Memory B cell (primary cell): ENCODE measurements around the gene DIS3L2.
"Not testable (repeated sequence)": the region's sequence is repeated elsewhere in the genome, so short reads cannot be mapped to it uniquely, and the experiment has no call there.

Source experiments
- ATAC-seq: fragments of 150-1000 bp; cut with Tn5 transposase; 2 replicates; pipeline ENCODE4 v1.10.0; 2021; ENCODE audit warnings: low read depth, mild to moderate bottlenecking, moderate library complexity
- DNase-seq, 2 donors: peaks; one replicate each; pipeline ENCODE4 v3.0.0; 2022; ENCODE audit warnings: low spot score in 2 of 2
- H3K27ac Mint-ChIP-seq: one replicate; pipeline ENCODE4 v1.8.0; 2022; ENCODE audit warnings: mild to moderate bottlenecking, moderate library complexity, mixed read lengths
- H3K27me3 Mint-ChIP-seq: one replicate; pipeline ENCODE4 v1.8.0; 2022; ENCODE audit warnings: mixed read lengths
- H3K36me3 Mint-ChIP-seq: one replicate; pipeline ENCODE4 v1.8.0; 2022; ENCODE audit warnings: mild to moderate bottlenecking, mixed read lengths
- H3K4me1 Mint-ChIP-seq: one replicate; pipeline ENCODE4 v1.8.0; 2022; ENCODE audit warnings: mixed read lengths
- H3K4me3 Mint-ChIP-seq: one replicate; pipeline ENCODE4 v1.8.0; 2022; ENCODE audit warnings: mild to moderate bottlenecking, moderate library complexity, mixed read lengths
- H3K9me3 Mint-ChIP-seq: one replicate; pipeline ENCODE4 v1.8.0; 2022; ENCODE audit warnings: mixed read lengths

The DIS3L2 gene

DNA sequence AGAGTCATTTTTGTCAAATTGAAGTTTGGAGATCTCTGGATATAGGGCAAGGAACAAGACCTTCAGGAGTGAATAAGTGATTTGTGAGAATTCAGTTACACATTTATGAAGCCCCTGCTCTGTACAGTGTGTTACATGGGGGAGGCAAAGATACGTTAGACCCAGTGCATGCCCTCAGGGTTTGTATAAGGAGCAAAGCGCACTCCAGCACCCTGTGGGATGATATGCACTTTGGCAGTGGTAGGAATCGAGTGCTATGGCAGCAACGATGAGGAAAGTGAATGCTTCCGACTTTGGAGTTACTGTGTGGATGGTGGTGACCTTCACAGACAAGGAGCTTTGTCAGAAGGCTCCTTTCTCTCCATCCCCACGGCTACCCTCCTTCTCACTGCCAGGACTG is 342.7 kb downstream of the DIS3L2 start:
- Mint-ChIP-seq H3K36me3 (peaks cover 60% of the 10 kb centered on the region), H3K4me3 (no peak overlapping the region), H3K4me1 (no peaks in the 10 kb centered on the region), H3K9me3 (no peaks in the 10 kb centered on the region), H3K27ac (no peak overlapping the region), H3K27me3 (no peaks in the 10 kb centered on the region)
- no peak for ATAC-seq
- DNase-seq, result no peak

DNA sequence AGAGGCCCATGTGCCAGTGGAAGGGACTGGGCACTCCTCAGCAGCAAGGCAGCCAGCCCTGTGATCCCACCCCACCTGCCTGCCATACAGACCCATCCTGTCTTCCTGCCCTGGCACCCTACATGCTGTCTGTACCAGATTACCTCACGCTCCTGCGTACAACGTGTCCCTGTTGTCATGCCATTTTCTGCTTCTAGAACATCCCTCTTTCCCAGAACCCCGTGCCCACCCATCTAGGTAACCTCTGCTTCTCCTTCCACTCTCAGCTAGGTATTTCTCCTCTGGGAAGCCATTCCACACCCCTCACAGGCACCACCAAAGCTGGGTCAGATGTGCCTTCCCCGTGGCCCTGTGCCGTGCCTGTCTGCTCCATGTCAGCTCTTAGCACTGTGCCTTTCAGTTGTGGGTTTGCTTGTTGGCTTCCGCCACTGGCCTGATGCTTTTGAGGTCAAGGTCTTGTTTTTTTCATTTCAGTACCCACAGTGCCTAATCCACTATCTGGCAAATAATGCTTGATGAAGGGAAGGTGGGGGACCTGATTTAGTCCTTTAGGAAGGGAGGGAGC is 345.3 kb downstream of the DIS3L2 start:
- Mint-ChIP-seq H3K4me3 (no peak overlapping the region), H3K4me1 (no peaks in the 10 kb centered on the region), H3K9me3 (peaks cover 3% of the 10 kb centered on the region), H3K27me3 (no peaks in the 10 kb centered on the region), H3K36me3 (peaks cover 57% of the 10 kb centered on the region), H3K27ac (no peak overlapping the region)
- DNase-seq (no peak), ATAC-seq (no peak)

DNA sequence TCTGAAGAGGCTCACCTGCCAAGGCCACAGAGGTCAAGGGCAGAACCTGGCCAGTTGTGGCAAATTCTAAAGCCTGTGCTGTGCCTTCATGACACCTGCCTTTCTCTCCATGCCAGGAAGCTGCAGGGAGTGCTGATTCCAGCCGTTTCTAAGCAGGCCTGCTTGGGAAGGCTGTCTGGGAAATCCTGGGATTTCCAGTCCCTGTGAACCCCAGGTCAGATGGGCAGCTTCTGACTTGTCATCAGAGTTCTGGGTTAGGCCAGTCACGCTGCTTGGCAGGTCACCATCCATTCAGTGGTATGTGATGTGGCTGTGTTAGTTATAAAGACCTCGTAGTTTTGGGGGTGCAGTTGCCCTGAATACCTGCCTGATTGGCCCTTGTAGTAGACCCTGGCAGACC is 346.3 kb downstream of the DIS3L2 start:
- Mint-ChIP-seq H3K27me3 (no peaks in the 10 kb centered on the region), H3K4me1 (no peaks in the 10 kb centered on the region), H3K9me3 (peaks cover 5% of the 10 kb centered on the region), H3K4me3 (no peak overlapping the region), H3K27ac (no peak overlapping the region), H3K36me3 (peaks cover 64% of the 10 kb centered on the region)
- DNase-seq (no peak), ATAC-seq (no peak)

DNA sequence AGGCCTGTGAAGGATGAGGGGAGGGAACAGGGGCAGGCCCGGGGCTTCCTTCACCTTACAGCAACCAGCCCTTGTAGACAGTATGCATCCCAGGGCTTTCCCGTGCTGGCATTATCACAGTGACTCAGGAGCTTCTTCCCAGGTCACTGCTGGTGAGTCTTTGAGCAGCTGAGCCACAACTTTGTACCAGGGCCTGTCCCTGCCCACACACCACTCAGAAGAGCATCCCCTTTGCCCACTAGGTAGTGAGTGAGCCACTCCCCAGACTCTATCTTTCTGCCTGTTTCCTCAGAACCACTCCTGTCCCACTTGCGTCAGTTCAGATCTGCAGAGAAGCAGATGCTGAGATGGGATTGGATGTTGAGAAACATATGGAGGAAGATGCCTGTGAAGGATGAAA is 347.5 kb downstream of the DIS3L2 start:
- Mint-ChIP-seq H3K4me1 (no peaks in the 10 kb centered on the region), H3K36me3 (peaks cover 63% of the 10 kb centered on the region), H3K27ac (no peak overlapping the region), H3K27me3 (no peaks in the 10 kb centered on the region), H3K4me3 (no peak overlapping the region), H3K9me3 (peaks cover 7% of the 10 kb centered on the region)
- DNase-seq, result no peak
- ATAC-seq, result no peak

DNA sequence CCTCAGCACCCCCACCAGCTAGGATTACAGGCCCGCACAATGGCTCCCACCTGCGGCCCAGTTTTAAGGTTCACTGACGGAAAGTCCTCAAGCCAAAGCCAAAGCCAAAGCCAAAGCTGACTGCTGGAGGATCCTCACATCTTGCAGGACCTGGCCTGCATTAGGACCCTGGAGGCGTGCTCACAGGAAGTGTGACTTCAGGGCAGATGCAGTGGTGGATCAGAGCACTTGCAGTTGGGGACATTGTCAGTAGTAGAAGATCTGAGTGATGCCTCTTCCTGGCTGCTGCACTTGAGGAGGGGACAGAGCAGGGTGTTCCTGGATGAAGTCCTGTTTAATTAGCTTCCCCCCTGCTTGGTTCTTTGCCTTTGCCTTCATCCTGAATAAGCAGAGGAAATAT is 348.1 kb downstream of the DIS3L2 start:
- DNase-seq (no peak), ATAC-seq (no peak)
- Mint-ChIP-seq H3K27me3 (no peaks in the 10 kb centered on the region), H3K36me3 (peaks cover 59% of the 10 kb centered on the region), H3K4me1 (peaks cover 4% of the 10 kb centered on the region), H3K4me3 (no peak overlapping the region), H3K27ac (no peak overlapping the region), H3K9me3 (peaks cover 7% of the 10 kb centered on the region)

DNA sequence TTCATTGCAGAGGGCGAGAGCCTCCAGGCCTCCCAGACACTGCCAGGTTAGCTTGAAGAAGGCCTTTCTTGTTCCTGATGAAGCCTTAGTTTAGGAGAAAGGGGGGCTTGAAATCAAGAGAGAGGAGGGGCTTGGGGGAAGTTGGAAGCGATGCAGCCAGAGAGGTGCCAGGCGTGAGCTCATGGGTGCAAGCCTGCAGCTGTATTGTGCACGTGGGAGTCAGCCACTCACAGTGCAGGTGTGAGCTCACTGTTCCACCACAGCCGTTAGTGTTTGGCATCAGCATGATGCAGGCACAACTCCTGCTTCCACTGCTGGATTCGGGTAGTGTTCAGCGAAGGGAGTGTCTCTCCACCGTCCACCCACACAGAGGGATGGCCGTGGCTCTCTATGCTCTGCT is 348.6 kb downstream of the DIS3L2 start:
- Mint-ChIP-seq H3K9me3 (peaks cover 7% of the 10 kb centered on the region), H3K36me3 (peaks cover 59% of the 10 kb centered on the region), H3K4me3 (no peak overlapping the region), H3K27ac (no peak overlapping the region), H3K4me1 (peaks cover 9% of the 10 kb centered on the region), H3K27me3 (no peaks in the 10 kb centered on the region)
- no peak for ATAC-seq
- no peak for DNase-seq

DNA sequence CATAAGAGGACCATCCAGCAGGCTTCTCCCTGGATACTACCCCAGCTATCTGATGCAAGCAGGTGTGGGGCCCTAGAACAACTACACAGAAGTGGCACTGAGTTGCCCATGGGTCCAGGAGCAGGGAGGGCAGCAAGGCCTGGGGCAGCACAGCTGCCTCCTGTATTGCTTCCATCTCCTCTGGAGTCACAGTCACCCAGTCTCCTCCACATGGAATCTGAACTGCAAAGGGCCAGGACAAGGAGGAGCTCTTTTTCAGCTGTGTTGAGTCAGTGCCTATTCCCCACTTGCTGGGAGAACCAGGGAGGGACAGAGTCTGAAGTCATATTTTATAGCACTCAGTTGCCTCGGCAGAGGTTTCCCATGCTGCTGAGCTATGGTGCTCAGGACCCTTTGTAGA is 349.2 kb downstream of the DIS3L2 start:
- Mint-ChIP-seq H3K4me1 (peaks cover 14% of the 10 kb centered on the region), H3K36me3 (peaks cover 56% of the 10 kb centered on the region), H3K27me3 (no peaks in the 10 kb centered on the region), H3K27ac (no peak overlapping the region), H3K4me3 (no peak overlapping the region), H3K9me3 (peaks cover 7% of the 10 kb centered on the region)
- no peak for ATAC-seq
- no peak for DNase-seq

DNA sequence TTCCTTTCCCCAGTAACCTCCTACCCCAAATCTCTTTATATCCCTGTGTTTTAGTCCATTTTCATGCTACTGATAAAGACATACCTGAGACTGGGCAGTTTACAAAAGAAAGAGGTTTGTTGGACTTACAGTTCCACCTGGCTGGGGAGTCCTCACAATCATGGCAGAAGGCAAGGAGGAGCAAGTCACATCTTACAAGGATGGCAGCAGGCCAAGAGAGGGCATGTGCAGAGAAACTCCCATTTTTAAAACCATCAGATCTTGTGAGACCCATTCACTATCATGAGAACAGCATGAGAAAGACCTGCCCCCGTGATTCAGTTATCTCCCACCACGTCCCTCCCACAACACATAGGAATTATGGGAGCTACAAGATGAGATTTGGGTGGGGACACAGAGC is 352.1 kb downstream of the DIS3L2 start:
- H3K4me3 Mint-ChIP-seq, H3K9me3 Mint-ChIP-seq, DNase-seq, ATAC-seq, H3K27me3 Mint-ChIP-seq, H3K27ac Mint-ChIP-seq: not testable (repeated sequence)
- peaks cover 21% of the 10 kb centered on the region for H3K4me1 Mint-ChIP-seq
- H3K36me3 Mint-ChIP-seq, result peaks cover 42% of the 10 kb centered on the region

DNA sequence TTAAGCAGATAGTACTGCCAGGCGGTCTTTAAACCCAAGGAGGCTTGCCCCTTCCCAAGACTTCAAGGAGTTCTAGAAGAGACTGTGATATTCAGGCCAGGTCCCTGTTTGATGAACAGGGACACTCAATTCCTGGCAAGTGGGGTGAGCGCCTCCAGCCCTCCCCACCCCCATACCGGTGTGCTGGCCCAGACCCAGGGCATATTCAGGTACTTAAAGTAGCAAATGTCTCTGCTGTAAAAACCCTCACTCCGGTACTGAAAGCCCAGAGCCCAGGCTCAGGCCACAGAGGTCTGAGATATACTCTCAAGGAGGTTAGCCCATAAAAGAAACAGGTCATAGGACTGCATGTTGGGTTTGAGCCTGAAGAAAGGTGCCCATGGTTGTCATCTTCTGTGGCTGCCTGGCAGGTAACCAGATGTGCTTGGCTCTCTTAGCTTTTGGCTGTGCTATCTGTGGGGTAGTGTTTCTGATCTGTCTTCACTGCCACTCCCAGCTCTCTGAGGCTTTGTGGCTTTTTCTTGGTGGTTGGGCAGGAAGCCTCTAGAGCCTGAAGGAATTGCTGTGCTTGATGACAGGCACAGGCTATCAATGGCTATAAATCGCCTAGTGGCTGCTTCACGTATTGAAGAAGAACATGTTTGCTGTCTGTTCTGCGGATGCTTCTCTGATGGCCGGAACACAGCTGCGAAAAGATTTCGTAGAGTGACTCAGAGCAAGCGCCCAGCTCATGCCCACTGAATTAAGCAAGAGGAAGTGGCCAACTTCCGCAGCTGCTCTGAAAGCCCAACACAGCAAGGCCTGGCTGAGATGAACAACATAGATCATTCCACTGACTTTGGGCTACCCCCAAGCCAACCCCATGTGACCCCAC is 353.8 kb downstream of the DIS3L2 start:
- DNase-seq (no peak), ATAC-seq (peak; percentile 82)
- H3K9me3 Mint-ChIP-seq, result peaks cover 7% of the 10 kb centered on the region
- peaks cover 21% of the 10 kb centered on the region for H3K4me1 Mint-ChIP-seq
- H3K36me3 Mint-ChIP-seq, result peaks cover 31% of the 10 kb centered on the region
- peak overlapping the region; percentile 52 for H3K27ac Mint-ChIP-seq
- H3K27me3 Mint-ChIP-seq, result no peaks in the 10 kb centered on the region
- peak overlapping the region; percentile 39 for H3K4me3 Mint-ChIP-seq

DNA sequence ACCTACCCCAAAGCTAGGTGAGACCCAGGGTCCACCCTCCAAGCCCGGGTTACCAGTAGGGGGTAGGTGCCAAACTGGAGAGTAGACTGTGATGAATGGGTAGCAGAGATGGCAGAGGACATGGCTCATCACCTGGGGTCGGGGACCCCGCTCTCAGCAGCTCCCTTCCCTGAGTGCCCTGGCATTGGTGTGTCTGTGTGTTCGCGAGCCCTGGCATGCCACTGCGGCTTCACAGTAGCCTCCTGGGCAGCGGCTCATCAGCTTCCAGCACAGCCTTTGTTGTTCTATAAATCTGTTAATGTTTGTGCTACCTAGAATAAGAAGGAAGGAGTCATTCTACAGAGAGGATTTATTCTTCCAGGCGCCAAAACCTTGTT is 354.4 kb downstream of the DIS3L2 start:
- peaks cover 7% of the 10 kb centered on the region for H3K9me3 Mint-ChIP-seq
- no peak for DNase-seq
- H3K4me3 Mint-ChIP-seq, result no peak overlapping the region
- ATAC-seq, result no peak
- H3K4me1 Mint-ChIP-seq, result peaks cover 21% of the 10 kb centered on the region
- H3K27me3 Mint-ChIP-seq, result no peaks in the 10 kb centered on the region
- H3K27ac Mint-ChIP-seq, result peak overlapping the region; percentile 52
- H3K36me3 Mint-ChIP-seq, result peaks cover 25% of the 10 kb centered on the region

DNA sequence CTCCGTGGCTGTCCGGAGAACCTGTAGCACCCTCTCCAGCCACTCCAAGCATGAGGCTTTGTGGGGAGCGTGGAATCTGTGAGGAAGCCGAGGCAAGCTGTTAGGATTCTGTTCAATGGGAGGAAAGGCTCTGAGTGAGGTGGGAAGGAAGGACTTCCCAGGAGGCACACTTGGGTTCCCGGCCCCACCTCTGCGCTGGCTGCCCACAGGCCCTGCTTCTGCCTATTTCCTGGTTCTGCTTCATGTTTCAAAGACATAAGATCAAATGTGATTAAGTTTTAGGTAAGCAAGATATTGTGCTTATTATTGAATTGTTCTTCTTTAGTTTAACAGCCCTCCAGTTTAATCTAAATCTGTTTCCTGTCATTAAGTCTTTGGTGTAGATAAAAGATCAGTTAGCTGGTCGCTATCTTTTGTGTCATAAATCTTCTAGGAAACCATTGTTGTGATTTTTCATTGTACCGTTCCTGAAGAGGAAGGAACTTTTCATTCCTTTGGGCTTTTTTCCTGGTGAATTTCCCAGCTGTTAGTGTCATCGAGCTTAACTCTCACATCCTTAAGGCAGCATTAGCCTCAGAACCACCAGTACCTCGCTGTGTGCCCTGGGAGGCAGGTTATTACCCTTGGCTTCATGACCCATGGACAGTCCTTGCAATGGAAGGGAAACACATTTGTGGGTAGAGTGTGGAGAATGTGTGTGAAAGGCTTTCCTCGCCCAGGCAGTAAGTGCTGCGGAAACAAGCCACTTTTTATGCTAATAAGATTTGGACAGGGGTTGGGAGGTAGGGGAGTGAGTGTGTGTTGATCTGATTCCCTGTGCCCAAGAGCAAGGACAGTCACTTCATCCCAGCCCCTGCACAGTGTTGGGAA is 355.2 kb downstream of the DIS3L2 start:
- no peak for ATAC-seq
- Mint-ChIP-seq H3K27ac (peak overlapping the region; percentile 52), H3K9me3 (peaks cover 5% of the 10 kb centered on the region), H3K36me3 (peaks cover 23% of the 10 kb centered on the region), H3K4me1 (peaks cover 21% of the 10 kb centered on the region), H3K27me3 (no peaks in the 10 kb centered on the region), H3K4me3 (no peak overlapping the region)
- DNase-seq, result no peak

DNA sequence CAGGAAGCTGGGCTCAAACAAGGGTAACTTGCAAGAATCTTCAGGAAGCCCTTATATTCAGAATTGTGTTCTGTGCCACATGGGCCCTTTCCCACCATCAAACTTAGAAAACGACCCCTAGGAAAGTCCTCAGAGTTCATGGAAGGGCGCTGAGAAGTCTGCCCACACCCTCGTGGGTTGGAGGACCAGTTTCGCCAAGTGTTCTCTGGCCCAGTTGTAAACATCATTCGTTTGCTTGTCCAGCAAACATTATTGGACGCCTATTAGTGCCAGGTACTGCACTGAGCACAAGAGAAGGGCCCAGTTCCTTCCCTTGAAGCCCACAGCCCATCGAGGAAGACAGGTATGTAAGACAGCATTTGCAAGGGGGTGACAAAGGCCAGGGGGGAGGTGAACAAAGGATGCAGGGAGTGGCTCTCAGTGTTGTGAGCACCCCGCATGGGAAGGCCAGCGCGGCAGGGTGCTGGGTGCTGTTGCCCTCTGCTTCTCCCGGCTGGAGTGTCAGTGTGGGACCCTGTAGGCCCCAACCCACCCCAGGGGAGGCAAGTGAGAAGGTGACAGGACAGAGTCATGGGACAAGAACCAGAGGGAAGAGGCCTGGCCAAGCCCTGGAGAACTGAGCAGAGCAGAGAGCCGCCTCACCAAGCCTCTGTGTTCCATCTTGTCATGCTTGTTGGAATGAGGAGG is 356.8 kb downstream of the DIS3L2 start:
- H3K27me3 Mint-ChIP-seq, result no peaks in the 10 kb centered on the region
- peaks cover 21% of the 10 kb centered on the region for H3K4me1 Mint-ChIP-seq
- H3K27ac Mint-ChIP-seq, result no peak overlapping the region
- H3K9me3 Mint-ChIP-seq, result no peaks in the 10 kb centered on the region
- H3K4me3 Mint-ChIP-seq, result no peak overlapping the region
- DNase-seq (no peak), ATAC-seq (no peak)
- H3K36me3 Mint-ChIP-seq, result peaks cover 12% of the 10 kb centered on the region

DNA sequence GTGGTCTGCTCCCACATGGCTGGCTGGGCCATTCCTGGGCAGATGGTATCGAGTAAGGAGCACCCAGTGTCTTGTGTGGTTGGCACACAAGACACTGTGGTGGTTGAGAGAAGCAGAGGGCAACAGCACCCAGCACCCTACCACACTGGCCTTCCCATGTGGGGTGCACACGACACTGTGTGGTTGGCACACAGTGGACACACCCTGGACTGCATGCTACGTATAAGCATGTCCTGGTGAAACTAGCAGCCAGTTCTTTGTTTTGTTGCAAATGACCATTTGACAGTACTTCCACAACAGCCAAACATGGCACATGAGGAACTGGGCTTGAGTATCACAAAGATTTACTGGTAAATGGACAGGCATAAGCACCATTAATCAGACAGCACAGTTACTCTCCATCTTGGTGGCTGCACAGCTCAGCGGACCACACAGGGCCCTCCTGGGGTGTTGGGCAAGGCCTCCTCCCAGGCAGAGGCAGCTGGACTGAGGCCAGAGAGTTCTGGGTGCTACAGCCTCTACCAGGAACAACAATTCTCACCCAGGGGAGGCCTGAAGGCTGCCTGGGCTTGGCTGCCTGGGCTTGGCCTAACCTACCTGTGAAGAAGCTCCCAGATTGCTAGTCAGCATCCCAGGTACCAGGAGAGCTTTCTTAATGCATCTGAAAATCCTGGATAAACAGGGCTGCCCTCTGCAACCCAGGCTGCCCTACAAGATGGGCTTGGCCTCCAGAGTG is 357.7 kb downstream of the DIS3L2 start:
- Mint-ChIP-seq H3K9me3 (no peaks in the 10 kb centered on the region), H3K4me3 (no peak overlapping the region), H3K27me3 (no peaks in the 10 kb centered on the region), H3K4me1 (peaks cover 23% of the 10 kb centered on the region), H3K36me3 (peaks cover 6% of the 10 kb centered on the region), H3K27ac (no peak overlapping the region)
- DNase-seq, result no peak
- ATAC-seq, result no peak
